ENCODE measurements around the gene TSPAN14. TPM values are rescaled to one million over a fixed set of nuclear protein-coding genes. Genes with fewer than 3 reads are reported as not detected.

Gene TSPAN14
- total and polyA plus RNA-seq, 10 of the 15 experiments (the other 5 are each of a cell fraction or from before 2014, with no cell fraction given) = 2.5 to 31.7 (median 17.9) TPM

GRCh38 chr10:80484243-80484642, 30.1 kb downstream of the TSPAN14 start:
- POLR2A ChIA-PET = interaction anchor here (0.7 to 1.2 kb wide), 5 partner anchors 7 to 58 kb away, joined by 3 to 5 read pairs (median 3); no protein-coding TSS in a partner anchor

More at GRCh38 chr10:80484243-80484642, 30.1 kb downstream of the TSPAN14 start:
- TF ChIP-seq SMAD1 (IDR thresholded peaks at IDR 0.05; ENCODE audit: low read depth, partially characterized antibody) (no peak), MXI1 (IDR thresholded peaks at IDR 0.05; ENCODE audit: low read depth, low read length) (no peak), SP1 (IDR thresholded peaks at IDR 0.05; ENCODE audit: low read depth, low read length) (no peak), SREBF2 (IDR thresholded peaks at IDR 0.05; ENCODE audit: low read length) (no peak), BCLAF1 (IDR thresholded peaks at IDR 0.05) (no peak), SIX5 (IDR thresholded peaks at IDR 0.05; ENCODE audit: low read depth, low read length, severe bottlenecking) (no peak), KAT2A (conservative IDR thresholded peaks at IDR 0.05; ENCODE audit: control insufficient read depth, low read depth, low read length) (no peak), BHLHE40 (IDR thresholded peaks at IDR 0.05; ENCODE audit: borderline replicate concordance in 1 of 2, low read depth in 2 of 2, low read length in 1 of 2) (no peak), E4F1 (IDR thresholded peaks at IDR 0.05; ENCODE audit: borderline replicate concordance, partially characterized antibody) (no peak), POU2F2 (IDR thresholded peaks at IDR 0.05; ENCODE audit: borderline replicate concordance, low read depth, low read length) (no peak), BMI1 (IDR thresholded peaks at IDR 0.05; ENCODE audit: borderline replicate concordance) (no peak), PRDM15 (CRISPR knock-in tag; IDR thresholded peaks at IDR 0.05) (no peak)
- peaks cover 6% of the 10 kb centered on the region for H3K4me1 ChIP-seq (ENCODE audit: control insufficient read depth, insufficient read depth, low read length)
- no peak overlapping the region for H2AFZ ChIP-seq (ENCODE audit: control insufficient read depth, low read depth, low read length)
- H4K20me1 ChIP-seq (ENCODE audit: control insufficient read depth, insufficient read depth) = no peaks in the 10 kb centered on the region
- H3K9ac ChIP-seq (ENCODE audit: control insufficient read depth, insufficient read depth, low read length) = no peak overlapping the region
- in situ Hi-C loops (cut with MboI) = no loop called here
- H3K27ac ChIP-seq (ENCODE audit: control insufficient read depth, insufficient read depth) = no peak overlapping the region
- H3K27me3 ChIP-seq (replicated peaks in 1 of 2; ENCODE audit: control insufficient read depth in 2 of 2, insufficient read depth in 2 of 2, low read length in 1 of 2) = no peaks in the 10 kb centered on the region
- intact Hi-C loops (cut with micrococcal nuclease; ENCODE audit: unreplicated experiment) = no loop called here
- CTCF ChIA-PET = interaction anchor here (0.8 to 1.5 kb wide), 6 partner anchors 9 to 39 kb away, joined by 3 to 4 read pairs (median 3); no protein-coding TSS in a partner anchor
- DNase-seq (ENCODE audit: low read depth, low spot score) = no peak
- WGBS (ENCODE audit: insufficient coverage, insufficient replicate concordance, low lambda C conversion rate, missing lambda C conversion rate) = 81% methylated on average over 6 of the region's 6 CpGs
- FAIRE-seq = no peak
- RAD21 ChIA-PET (ENCODE audit: unreplicated experiment) = no interaction called here
- no peak overlapping the region for H3K4me2 ChIP-seq (ENCODE audit: control insufficient read depth, insufficient read depth)
- H3K36me3 ChIP-seq (ENCODE audit: control insufficient read depth in 2 of 2, insufficient read depth in 2 of 2, low read length in 1 of 2) = peaks cover 0 to 2% of the 10 kb centered on the region in 2 experiments; a peak in 2 of 4 replicates
- H3K9me3 ChIP-seq (replicated peaks; ENCODE audit: control insufficient read depth, insufficient read depth, low read length) = no peaks in the 10 kb centered on the region
- SMC1A ChIA-PET (ENCODE audit: uncharacterized antibody, unreplicated experiment) = interaction anchor here (1.1 to 2.3 kb wide), 4 partner anchors 9 to 21 kb away, joined by 3 to 9 read pairs (median 4); no protein-coding TSS in a partner anchor
- BruUV-seq (replicated peaks) = no TSS peak
- peaks cover 25% of the 10 kb centered on the region for H3K79me2 ChIP-seq (ENCODE audit: control insufficient read depth, insufficient read depth, low read length)
- no peak for ATAC-seq
- no peak overlapping the region for H3K4me3 ChIP-seq
